ENCODE results near the gene C14orf119.

DNA sequence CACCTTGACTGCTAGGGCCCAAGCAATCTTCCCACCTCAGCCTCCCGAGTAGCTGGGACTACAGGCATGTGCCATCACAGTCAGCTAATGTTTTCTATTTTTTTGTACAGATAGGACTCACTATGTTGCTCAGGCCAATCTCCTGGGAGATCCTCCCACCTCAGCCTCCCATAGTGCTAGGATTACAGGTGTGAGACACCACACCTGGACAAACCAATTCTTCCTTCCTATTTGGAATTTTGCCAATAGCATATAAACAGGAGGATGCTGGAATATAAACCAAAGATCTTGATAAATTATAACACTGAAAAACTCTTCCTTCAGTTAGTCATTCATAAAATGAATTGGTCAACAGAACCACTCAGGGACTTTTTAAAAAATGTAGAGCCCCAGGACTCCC lies 8.7 kb upstream of the C14orf119 start:
- TF ChIP-seq, protein P1, sequence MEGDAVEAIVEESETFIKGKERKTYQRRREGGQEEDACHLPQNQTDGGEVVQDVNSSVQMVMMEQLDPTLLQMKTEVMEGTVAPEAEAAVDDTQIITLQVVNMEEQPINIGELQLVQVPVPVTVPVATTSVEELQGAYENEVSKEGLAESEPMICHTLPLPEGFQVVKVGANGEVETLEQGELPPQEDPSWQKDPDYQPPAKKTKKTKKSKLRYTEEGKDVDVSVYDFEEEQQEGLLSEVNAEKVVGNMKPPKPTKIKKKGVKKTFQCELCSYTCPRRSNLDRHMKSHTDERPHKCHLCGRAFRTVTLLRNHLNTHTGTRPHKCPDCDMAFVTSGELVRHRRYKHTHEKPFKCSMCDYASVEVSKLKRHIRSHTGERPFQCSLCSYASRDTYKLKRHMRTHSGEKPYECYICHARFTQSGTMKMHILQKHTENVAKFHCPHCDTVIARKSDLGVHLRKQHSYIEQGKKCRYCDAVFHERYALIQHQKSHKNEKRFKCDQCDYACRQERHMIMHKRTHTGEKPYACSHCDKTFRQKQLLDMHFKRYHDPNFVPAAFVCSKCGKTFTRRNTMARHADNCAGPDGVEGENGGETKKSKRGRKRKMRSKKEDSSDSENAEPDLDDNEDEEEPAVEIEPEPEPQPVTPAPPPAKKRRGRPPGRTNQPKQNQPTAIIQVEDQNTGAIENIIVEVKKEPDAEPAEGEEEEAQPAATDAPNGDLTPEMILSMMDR (IDR thresholded peaks at IDR 0.05), result no peak
- TF ChIP-seq POLR2A (IDR thresholded peaks at IDR 0.05), result no peak

Data from ovary (tissue), 3 donors.